Skin of body (tissue), 2 donors: ENCODE results near the gene INPP1. TPM values are rescaled to one million over a fixed set of nuclear protein-coding genes. Genes with fewer than 3 reads are reported as not detected.

Source experiments
- DNase-seq: peaks from one replicate; lab custom pipeline; 2025; lab: John Stamatoyannopoulos, UW
- total RNA-seq: library from RNA; depleted of rRNA; stranded (reverse); fragments of >200 nt; gene quantifications from one replicate; pipeline ENCODE4 v1.2.3, GENCODE V29; 2014

The INPP1 gene
- total RNA-seq, 1 donor from 2014 or later = 12.0 TPM

DNA sequence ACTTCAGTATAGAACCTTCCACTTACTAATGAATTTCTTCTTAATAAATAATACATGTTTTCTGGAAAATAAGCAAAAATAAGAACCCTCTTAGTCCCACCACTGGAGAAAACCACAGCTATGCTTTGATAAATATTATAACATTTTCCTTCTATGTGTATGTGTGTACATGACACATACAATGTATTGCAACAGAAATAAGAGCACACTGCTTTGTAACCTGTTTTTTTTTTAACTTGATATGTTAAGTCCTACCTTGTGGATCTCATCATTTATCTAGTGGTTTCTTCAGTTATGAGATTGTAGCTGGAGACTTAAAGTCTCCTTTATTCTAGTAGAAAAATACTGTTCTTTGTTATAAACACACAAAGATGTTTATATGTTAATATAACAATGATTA, 17.2 kb downstream of the INPP1 start:
- DNase-seq = no peak

DNA sequence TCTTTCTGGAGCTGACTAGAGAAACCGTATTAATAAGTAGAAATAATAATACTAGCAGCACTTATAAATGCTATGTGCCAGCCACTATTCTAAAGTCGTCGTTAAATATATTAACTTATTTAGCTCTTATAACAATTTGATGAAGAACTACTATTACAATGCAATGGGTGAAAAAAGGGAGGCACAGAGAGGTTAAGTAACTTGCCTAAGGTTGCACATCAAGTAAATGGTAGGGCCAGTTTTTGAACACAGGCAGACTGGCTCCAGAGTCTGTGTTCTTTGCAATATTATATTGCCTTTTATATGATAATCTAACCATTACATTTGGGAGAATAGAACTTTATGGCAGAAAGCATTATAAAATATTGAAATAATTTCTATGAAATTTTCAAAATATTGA, 17.6 kb downstream of the INPP1 start:
- no peak for DNase-seq

DNA sequence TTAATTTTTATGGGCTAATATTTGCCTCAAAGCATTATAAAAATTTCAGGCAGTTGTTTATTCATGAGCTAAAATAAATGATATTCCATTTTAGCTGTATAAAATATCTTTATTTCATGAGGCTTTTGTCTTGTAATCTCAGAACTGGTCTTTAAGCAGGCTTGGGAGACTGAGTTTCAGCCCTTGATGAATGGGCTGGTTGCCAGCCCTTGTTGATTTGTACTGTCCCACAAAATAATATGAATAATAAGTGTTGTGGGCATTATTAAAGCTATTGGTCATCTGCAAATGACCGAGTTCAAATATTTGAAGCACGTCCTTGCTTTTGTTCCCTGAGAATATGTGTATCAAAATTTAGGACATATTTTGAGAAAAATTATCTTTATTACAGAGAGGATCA, 18.2 kb downstream of the INPP1 start:
- no peak for DNase-seq

DNA sequence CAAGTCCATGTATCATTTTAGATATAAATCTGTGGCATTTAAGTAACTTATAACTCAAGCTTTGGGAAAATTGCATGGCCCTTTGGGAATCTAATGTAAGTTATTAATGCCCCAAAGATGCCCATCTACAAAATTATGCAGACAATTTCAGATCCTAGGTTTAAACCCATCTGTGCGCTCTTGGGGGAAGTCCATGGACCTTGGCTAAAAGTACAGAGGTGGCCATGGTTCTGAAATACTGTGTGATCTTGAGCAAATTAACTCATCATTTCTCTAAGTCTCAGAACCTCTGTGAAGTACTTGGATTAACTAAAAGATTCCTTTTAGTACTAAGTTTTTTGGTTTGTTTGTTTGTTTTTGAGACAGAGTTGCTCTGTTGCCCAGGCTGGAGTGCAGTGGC, 19.5 kb downstream of the INPP1 start:
- DNase-seq = no peak

DNA sequence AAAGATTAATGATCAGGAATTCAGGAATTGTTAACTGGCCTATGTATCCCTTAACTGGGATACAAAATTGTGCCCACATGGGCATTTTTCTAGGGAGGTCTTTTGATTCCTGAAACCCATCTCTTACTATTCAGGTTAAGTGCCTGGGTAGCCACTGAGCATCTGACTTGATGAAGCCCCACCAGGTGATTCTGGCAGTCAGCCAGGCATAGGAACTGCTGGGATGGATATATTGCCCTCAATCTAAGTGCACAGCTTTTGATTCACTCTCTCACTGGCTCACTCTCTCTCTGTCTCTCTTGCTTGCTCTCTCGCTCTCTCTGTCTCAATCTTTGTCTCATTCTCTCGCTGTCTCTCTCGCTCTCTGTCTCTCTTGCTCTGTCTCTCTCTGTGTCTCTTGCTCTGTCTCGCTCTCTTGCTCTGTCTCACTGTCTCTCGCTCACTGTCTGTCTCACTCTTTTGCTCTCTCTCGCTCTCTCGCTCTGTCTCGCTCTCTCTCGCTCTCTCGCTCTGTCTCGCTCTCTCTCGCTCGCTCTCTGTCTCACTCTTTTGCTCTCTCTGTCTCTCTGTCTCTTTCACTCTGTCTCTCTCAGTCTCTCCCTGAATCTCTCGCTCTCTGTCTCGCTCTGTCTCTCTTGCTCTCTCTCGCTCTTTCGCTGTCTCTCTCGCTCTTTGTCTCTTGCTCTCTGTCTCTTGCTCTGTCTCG, 22.3 kb downstream of the INPP1 start:
- no peak for DNase-seq

DNA sequence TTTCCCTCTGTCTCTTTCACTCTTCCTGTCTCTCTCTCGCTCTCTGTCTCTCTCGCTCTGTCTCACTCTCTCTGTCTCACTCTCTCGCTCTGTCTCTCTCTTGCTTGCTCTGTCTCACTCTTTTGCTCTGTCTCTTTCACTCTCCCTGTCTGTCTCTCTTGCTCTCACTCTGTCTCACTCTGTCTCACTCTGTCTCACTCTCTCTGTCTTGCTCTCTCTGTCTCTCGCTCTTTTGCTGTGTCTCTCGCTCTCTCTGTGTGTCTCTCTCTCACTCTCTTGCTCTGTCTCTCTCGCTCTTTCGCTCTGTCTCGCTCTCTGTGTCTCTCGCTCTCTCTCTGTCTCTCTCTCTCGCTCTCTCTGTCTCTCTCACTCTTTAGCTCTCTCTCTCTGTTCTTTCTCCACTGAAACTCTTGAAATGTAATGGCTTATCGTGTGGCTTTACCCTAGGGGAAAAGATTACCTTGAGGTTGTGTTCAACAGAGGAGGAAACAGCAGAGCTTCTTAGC, 22.9 kb downstream of the INPP1 start:
- DNase-seq = no peak

DNA sequence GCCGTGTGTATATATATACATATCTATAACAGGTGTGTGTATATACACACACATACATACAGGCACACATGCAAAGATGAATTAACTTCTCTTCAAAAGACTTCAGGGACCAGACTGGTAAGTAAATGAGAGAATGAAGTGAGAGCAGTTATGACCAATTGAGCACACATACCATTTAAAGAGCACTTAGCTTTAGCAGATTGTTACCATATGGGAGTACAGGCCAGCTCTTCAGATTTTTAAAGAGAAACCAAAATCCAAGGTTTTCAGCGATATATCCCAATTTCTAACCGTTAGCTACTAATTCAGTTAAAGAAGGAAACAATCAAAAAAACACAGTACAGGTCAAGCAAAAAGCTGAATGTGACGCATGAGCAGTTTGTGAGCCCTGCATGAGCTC, 23.7 kb downstream of the INPP1 start:
- DNase-seq = no peak

DNA sequence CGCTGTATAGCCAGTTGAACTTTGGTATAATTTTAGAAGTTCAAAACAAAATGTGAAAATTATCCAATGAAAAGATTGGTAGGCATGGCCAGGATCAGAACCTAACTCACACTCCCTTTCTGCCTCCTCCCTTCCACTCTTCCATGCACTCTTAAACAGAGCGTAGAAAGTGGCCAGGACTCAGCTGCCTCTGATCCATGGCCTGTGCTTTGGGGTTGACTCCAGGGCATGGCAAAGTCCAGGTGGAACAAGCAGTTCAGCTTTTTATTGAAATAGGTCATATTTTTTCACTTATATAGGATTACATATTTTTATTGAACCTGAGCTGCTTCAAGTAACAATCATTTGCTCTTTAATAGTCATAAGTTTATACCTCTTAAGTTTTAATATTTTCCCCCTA, 26.2 kb downstream of the INPP1 start:
- DNase-seq = no peak

DNA sequence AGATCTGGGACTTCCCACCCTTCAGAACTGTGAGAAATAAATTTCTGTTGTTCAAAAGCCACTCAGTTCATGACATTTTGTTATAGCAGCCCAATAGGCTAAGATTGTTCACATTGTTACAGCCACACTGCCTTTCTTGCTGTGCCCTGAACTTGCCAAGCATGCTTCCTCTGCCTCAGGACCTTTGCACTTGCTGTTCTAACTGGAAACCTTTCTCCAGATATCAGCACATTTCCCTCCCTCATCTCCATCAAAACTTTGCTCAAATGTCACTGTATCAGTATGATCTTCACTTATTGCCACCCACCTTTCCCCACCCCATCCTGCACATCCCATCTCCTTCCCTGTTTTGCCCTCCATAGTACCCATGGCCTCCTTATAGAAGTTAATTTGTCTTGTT, 32.7 kb downstream of the INPP1 start:
- DNase-seq = no peak

DNA sequence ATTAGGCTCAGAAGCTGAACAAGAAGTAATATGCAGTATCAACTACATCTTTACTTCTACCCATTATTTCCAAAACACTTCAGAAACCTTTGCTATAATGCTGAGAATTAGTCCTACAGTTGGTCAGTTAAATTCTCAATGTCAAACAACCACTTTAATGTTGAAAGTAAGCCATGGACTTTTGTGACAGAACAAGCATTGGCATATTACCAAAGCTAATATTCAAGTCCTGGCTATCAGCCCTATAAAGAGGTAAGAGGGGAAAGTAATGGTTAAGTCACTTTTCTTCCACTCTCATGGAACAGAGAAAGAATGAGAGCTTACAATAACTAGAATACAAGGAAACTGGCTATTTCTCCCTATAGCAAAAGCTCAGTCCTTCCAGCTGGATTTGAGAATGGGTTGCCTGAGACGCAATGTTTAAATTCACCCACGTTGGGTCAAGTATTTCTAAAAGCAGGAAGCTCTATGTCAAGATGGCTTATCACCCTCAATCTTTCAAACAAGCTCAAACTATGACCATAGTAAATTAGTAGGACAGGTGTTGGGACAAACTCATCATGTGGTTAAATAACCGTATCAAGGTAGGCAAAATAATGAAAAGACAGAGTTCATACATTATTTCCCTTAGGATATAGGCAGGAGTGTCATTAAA, 33.3 kb downstream of the INPP1 start:
- no peak for DNase-seq

DNA sequence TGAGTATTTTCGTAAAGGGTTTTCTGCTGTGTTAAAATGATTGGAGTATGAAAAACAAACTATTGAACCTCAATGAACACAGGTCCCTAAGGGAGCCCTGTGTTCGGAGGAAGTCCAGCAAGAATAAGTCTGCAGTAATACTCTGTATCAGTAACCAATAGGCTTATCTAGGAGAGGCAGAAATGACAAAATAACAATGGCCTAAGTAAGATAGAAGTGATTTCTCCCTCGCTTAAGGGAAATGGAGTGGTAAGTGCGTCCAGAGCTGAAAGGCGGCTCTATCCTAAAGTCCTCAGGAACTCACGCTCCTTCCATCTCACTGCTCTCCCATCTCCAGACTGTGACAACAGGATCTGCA, 35.5 kb downstream of the INPP1 start:
- no peak for DNase-seq

DNA sequence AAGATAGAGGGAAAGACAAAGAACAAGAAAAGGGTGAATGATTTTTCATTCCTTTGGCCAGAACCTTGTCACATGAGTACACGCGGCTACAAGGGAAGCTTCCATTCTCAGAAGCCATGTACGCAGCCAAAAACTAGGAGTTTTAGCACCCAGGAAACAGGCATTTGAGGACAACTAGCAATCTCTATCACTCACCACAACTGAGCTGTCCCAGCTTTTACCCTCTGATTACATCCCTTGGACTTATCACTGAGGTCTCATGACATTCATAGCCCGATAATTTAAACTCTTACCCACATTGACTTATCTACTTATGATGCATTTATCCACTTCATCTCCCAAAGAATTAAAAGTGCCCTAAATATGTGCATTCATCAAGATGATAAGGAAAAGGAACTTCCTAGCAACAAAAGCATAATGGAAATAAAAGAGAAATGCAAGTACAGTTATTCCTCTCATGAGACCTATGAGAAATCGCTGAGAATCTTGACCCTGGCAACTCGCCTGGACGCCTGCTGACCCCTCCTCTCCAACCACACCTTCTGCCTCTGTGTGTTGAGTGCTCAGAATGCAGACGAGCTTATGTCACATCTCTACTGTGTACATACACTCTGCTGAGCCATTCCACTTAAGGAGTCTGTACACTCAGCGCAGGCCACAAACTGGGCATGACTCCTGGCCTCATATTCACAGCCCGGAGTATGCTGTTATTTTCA, 36.0 kb downstream of the INPP1 start:
- peak; percentile 42 for DNase-seq

DNA sequence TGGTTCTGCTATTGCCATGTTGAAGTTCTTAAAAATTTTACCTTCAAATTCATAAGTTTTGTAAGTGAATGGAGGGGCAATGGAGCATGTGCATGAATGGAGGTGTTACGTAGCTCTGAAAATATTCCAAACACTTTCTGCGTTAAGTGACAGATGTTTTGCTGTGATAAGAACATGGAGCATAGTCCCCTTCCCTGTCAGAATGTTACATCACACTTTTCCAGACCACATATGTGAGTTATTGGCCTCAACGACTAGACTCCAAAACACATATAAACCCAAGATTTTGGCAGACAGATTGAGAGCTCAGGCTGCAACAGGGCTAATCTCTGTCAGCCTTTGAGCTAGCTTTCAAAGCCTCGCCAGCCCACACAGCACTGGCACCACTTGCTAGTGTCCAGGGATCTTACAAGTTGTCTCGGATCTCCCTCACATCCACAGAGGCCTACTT, 37.6 kb downstream of the INPP1 start:
- DNase-seq = peak; percentile 22

DNA sequence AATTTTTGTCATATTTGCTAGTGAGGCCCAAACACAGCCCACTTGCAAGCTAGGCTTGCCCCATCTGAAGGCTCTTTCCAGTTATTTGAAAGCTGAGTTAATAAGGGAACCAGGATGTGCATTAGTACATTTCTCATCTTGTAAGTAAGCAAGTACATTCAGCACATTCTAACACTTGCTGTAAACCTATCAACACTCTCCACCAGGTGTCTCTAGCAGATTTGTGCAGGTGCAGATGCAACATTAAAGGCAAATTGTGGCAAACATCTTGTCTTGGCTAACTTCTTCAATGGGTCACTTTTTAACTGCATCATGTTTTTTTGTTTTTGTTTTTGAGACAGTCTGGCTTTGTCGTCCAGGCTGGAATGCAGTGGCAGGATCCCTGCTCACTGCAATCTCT, 39.5 kb downstream of the INPP1 start:
- no peak for DNase-seq

DNA sequence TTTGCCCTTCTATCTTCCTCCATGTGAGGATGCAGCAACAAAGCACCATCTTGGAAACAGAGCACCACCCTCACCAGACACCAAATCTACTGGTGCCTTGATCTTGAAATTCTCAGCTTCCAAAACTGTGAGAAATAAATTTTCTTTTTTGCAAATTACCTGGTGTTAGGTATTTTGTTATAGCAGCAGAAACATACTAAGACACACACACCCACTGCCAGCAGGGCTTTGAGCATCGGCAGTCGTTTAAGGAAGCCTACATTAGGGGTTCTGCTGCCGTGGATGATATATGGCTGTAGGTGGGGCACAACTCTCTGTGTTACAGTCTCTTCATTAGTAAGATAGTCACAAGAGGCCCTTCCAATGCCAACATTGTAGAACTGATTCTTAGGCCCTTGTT, 44.0 kb downstream of the INPP1 start:
- DNase-seq = no peak

DNA sequence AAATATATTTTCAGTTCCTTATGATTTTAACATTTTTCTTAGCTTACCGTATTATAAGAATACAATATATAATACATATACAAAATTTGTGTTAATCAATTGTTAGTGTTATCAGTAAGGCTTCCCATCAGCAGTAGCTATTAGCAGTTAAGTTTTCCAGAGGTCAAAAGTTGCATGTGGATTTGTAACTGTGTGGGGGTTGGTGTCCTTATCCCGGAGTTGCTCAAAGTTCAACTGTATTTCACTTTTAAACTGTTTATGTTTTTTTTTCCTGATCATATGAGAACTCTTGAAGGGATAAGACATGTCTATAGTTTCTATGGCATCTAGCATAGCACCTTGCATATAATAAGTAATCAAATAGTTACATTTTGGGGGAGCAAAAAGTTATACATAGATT, 52.9 kb downstream of the INPP1 start:
- DNase-seq = no peak

DNA sequence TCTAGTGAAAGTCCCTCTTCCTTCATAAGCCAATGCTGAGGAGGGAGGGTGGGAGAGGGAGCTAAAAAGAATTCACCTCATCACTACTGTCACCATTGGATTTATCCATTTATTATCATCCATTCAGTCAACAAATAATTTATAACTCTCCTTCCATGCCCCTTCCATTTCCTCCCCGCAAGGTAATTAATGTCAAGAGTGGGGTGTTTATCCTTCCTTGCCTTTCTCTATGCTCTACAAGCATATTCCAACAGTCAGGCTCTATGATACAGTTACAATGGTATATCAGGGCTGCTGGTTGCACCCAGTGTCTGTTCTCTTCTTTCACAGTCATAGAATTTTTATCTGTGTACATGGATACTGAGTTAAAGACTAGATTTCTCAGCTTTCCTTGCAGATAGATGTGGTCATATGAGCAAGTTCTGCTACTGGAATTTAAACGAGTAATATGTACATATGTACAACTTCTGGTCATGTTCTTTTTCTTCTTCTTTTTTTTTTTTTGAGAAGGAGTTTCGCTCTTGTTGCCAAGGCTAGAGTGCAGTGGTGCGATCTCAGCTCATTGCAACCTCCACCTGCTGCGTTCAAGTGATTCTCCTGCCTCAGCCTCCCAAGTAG, 59.7 kb downstream of the INPP1 start:
- DNase-seq = no peak

DNA sequence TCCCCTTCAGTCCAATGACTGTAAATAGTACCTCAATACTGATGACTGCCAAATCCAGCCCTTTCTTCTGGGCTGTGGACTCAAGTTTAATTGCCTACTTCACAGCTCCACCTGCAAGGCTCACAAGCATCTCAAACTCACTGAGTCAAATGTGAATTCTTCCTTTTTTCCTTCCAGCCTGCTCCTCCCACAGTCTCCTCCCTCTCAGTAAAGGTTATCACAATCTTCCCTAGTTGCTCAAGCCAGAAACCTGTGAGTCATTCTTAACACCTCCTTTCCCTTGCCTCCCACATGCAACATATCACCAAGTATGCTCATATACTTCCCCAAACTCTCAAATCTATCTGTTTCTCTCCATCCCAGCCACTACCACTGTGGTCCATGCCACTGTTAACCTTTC, 61.1 kb downstream of the INPP1 start:
- DNase-seq = no peak

DNA sequence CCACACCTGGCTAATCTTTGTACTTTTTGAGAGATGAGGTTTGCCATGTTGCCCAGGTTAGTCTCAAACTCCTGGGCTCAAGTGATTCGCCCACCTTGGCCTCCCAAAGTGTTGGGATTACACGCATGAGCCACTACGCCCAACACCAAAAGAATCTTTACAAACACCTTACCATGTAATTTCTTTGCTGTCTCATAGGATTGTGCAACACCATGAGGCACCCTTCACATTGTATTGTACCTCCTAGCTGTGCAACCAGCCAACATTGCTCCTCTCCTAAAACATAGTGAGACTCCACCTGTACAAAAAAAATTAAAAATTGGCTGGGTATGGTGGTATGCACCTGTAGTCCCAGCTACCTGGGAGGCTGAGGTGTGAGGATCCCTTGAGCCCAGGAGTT, 61.7 kb downstream of the INPP1 start:
- DNase-seq = no peak

DNA sequence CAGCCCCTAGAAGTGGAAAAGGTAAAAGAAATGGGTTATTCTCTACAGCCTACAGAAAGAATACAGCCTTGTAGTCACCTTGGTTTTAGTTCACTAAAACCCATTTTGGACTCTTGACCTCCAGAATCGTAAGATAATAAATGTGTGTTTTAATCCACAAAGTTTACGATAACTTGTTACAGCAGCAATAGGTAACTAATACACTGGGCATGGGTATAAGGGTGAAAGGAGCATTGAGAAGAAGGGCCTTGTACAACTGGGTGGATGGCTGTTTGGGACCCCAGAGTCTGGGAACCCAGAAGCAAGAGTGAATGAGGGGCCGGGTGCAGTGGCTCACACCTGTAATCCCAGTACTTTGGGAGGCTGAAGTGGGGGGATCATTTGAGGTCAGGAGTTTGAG, 62.6 kb downstream of the INPP1 start:
- no peak for DNase-seq

DNA sequence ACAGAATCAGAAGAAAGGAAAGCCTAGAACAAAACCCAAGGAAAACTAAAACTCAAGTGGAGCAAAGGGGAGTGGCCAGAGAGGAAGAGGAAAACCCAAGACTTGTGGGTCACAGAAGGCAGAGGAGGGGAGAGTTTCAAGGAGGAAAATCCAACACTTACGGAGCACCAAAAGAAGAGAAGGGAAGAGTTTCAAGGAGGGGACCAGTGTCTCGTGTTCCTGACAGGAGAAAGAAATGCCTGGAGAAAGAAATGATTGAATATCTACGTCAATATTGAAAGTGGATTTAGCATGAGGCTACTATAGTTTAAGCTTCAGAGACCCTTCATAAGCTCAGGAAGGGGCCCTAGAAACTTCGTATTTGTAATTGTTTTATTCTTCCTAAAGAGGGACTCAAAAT, 63.4 kb downstream of the INPP1 start:
- DNase-seq = no peak

DNA sequence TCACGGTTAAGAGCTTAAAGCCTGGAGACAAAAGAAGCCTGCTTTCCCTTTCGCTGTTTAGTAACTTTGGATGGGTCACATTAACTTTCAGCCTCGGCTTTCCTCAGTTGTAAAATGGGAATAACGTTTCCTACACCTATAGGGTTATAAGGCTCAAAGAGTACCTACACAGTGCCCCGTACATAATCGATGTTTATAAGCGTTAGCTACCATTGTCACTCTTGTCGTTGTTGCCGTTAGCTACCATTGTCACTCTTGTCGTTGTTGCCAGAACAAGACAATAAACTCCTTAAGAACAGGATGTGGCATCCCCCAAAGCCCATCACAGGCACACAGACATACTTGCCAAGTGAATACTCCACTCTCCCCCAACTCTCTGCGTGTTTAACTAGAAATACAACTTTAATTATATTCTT, 63.9 kb downstream of the INPP1 start:
- peak; percentile 15 for DNase-seq
